IMR-90 (cell line): ENCODE results near the gene SPATC1L.

Experiments used
- RAD21 ChIP-seq: IDR thresholded peaks from 2 replicates; pipeline ENCODE4 v1.6.1; 2012; ENCODE audit warnings: low read length, improper control_type of control experiment
- TF ChIP-seq, protein P1 (sequence below): conservative IDR thresholded peaks from 2 replicates; pipeline ENCODE4 v1.5.1; 2012; ENCODE audit warnings: mild to moderate bottlenecking, low read depth, low read length, improper control_type of control experiment

GRCh38 chr21:46189959-46190490, 5.8 kb upstream of the SPATC1L start:
- TF ChIP-seq RAD21, result no peak
- TF ChIP-seq, protein P1, sequence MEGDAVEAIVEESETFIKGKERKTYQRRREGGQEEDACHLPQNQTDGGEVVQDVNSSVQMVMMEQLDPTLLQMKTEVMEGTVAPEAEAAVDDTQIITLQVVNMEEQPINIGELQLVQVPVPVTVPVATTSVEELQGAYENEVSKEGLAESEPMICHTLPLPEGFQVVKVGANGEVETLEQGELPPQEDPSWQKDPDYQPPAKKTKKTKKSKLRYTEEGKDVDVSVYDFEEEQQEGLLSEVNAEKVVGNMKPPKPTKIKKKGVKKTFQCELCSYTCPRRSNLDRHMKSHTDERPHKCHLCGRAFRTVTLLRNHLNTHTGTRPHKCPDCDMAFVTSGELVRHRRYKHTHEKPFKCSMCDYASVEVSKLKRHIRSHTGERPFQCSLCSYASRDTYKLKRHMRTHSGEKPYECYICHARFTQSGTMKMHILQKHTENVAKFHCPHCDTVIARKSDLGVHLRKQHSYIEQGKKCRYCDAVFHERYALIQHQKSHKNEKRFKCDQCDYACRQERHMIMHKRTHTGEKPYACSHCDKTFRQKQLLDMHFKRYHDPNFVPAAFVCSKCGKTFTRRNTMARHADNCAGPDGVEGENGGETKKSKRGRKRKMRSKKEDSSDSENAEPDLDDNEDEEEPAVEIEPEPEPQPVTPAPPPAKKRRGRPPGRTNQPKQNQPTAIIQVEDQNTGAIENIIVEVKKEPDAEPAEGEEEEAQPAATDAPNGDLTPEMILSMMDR, result no peak
